C1 segment of cervical spinal cord (tissue), 14 donors: ENCODE measurements around the gene CHRNA5.
"Not testable (repeated sequence)": the region's sequence is repeated elsewhere in the genome, so short reads cannot be mapped to it uniquely, and the experiment has no call there.

Experiments
- DNase-seq, 14 donors: peaks; one replicate each; lab custom pipeline; 2025; lab: John Stamatoyannopoulos, UW

CHRNA5 gene

DNA sequence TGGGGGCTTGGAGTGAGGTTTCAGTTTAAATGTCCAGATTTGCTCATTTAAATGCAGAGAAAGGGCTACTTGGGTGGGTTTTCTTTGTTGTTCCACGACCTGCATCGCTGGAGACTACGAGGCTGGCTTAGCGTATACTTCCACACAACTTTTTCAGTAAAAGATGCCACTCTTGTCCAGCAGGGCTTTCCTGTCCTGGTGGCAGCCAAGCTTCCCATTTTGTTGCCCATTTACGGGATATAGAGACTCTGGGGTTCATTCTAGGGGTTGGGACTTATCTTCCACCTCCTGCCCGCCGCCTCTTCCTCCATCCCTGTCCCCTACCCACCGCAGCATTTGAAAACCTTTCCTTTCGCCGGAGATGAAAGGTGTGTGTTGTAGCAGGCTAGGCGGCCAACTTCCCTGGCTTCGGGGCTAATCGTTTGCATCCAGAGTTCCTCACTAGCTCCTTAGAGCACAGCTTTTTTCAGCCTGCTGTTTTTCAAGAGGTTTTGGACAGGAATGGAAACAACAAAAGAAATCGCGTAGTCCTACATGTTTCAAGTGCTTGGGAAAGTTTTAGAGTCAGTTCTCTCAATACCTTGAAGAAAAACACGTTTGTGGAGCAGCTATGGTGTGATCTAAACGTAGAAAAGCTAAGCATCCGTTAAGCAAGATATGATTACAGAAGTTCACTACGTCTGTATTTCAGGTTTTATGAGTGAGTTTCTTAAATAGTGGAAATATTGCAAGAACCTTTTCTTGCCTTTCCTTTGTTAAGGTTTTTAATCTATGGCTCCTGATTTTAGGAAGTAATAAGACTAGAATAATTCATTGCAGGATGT is 843 bp downstream of the CHRNA5 start:
- peak in 1 of 14 donors; percentile 3 for DNase-seq

GRCh38 chr15:78567531-78567930 is 2.2 kb downstream of the CHRNA5 start:
- no peak for DNase-seq

DNA sequence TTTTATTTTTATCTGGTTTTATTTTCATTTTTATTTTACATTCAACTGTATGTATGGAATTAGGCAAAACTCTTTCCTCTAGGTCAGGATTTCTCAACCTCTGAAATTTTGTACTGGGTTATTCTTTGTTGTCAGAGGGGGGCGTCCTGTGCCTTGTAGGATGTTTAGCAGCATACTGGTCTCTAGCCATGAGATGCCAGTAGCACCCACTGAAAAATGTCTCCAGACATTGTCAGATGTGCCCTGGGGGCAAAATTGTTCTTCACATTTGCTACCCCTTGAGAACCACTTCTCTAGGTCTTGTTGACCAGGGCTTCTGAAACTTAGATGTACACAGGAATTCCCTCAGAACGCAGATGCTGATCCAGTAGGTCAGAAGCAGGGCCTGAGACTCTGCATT is 5.4 kb downstream of the CHRNA5 start:
- no peak for DNase-seq

GRCh38 chr15:78571382-78571781 is 6.1 kb downstream of the CHRNA5 start:
- no peak for DNase-seq

DNA sequence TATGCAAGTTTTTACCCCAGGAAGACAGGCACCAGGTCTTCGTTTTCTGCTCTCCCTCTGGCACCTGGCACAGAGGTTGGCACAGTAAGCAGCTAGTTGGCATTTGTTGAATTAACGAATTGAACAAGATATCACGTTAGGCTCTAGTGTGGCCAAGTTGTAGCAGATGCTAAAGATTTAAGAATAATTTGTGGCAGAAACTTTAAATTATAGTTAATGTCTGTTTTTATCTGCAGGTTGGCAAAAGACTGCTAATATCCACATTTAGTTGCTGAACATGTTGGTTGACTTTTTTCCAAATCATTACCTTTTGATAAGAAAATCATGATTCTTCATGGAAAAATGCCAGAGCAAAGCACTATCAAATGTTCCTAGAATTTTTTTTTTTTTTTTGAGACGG is 8.1 kb downstream of the CHRNA5 start:
- DNase-seq: no peak

DNA sequence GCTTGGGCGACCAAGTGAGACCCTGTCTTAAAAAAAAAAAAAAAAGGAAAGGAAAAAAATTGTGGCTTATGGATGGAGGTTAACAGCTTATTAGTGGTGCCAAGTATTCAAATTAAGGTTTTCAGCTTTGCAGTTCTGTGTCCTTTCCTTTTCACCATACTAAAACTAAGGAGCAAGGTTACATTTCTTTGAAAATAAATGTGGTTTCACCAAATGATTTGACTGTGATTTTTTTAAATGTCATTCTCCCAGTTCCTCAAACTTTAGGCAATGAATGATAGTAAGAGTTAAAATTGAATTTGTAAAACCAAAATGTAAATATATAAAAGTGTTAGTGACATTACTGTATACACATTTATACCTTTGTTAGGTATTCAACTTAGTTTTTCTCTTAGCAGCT is 9.6 kb downstream of the CHRNA5 start:
- no peak for DNase-seq

- no peak for DNase-seq
Observed at GRCh38 chr15:78597583-78597982, 32.3 kb downstream of the CHRNA5 start.

GRCh38 chr15:78598348-78598747 is 33.0 kb downstream of the CHRNA5 start:
- DNase-seq: no peak

DNA sequence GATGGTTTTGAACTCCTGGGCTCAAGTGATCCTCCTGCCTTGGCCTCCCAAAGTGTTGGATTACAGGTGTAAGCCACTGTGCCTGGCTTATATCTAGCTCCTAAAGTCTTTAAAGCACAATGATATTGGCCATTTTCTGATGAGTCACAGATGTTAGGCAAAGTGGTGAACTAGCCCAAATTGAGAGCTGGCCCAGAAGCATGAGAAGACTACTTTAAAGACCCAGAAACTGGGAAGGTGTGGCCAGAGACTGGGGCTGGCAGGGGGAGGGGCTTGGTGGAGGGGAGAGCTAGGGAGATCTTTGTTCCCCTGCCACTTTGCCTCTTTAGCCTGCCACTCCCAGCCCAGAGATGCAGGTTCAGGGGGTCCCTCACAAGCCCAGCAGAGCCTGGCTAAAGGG is 33.9 kb downstream of the CHRNA5 start:
- no peak for DNase-seq

- DNase-seq: no peak
Observed at GRCh38 chr15:78603467-78603866, 38.1 kb downstream of the CHRNA5 start.

- DNase-seq: no peak
Observed at GRCh38 chr15:78604420-78604819, 39.1 kb downstream of the CHRNA5 start.

- no peak for DNase-seq
Observed at GRCh38 chr15:78605201-78605600, 39.9 kb downstream of the CHRNA5 start.

DNA sequence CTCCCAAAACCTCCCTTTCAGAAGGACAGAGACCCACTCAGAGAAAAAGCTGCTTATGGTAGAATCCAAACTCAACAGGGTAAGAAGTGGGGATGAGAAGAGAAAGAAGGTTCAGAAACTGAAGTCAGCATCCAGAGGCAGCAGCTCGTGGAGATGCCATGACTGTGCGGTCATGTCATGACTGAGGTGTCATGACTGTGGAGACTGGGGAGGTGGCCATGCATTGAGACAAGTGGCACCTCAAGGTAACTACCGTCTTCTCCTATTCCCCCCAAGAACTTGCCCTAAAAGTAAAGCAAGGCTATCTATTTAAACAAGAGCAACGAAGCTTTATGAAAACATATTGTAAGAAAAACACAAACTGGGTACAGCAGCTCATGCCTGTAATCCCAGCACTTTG is 40.4 kb downstream of the CHRNA5 start:
- no peak for DNase-seq

GRCh38 chr15:78609551-78609950 is 44.2 kb downstream of the CHRNA5 start:
- DNase-seq: not testable (repeated sequence)

GRCh38 chr15:78614021-78614420 is 48.7 kb downstream of the CHRNA5 start:
- no peak for DNase-seq

- DNase-seq: no peak
Observed at GRCh38 chr15:78615151-78615589, 49.9 kb downstream of the CHRNA5 start.

GRCh38 chr15:78616506-78616905 is 51.2 kb downstream of the CHRNA5 start:
- no peak for DNase-seq

- DNase-seq: no peak
Observed at GRCh38 chr15:78617076-78617475, 51.8 kb downstream of the CHRNA5 start.

DNA sequence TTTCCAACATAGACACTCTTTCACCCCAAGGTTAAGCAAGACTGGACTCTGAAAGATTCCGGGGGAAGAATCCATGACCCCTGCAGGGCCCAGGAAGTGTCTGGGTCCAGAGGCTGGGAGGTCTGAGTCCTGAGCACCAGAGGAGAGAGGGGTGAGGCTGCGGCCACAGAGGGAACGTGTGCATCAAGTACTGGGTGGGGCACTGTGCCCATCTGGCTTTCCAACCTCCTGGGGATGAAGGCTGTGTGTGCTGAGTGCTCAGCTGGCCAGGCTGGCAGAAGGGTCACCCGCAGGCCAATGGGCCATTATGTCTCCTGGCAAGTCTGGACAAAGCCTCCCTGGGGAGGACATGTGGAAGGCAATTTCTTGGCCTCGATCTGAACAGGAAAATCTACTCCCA is 52.2 kb downstream of the CHRNA5 start:
- no peak for DNase-seq

GRCh38 chr15:78618064-78618463 is 52.7 kb downstream of the CHRNA5 start:
- no peak for DNase-seq

GRCh38 chr15:78618490-78618934 is 53.2 kb downstream of the CHRNA5 start:
- DNase-seq: peak in 13 of 14 donors; percentile 2 to 71 (median 48)

DNA sequence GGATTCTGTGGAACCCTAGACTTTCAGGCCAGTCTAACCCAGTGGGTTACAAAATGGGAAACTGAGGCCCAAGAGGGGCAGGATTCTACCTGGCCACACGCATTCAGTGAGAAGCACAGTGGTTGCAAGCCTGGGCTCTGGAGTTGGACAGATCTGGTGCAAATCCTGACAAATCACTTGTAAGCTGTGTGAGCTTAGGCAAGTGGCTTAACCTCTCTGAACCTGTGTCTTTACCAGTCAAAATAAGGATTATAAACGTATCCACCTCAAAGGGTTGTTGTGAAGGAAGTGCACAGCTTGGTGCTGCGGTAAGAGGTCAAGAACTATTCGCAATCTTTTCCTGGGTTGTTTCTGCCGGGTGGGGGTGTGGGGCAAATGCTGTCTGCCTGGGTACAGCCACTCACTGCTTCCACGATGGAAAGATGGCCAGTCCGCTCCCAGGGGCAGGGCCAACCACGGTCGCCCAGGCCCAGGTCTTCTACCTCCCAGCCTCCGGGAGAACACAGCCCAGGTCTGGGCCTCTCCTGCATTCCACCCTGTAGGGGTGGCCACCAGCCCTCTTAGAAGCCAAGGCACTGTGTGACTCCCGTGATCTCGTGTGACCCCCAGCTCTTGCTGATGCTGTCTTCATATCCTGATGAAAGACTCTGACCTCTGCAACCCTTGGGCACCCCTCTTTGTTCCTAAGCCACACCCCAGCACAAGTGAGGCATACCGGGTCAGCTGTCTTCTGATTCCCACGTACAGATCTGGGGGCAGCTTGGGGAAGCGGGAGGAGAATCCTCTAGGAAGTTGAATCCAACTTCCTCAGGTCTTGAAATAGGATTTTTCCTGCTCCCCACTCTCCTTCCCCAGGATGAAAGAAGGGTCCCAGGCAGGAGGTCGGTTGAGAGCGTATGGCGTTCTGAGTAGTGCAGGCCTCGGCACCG is 54.0 kb downstream of the CHRNA5 start:
- no peak for DNase-seq
